Activated CD8-positive, alpha-beta memory T cell treated with anti-CD3 and anti-CD28 coated beads, Interleukin-2, amount 50 U/mL, for 48 hours (primary cell): Measurements from ENCODE around the gene C8B.

Experiments used
- DNase-seq: peaks from one replicate; pipeline ENCODE4 v3.0.0-alpha.2; 2020

Gene C8B

DNA sequence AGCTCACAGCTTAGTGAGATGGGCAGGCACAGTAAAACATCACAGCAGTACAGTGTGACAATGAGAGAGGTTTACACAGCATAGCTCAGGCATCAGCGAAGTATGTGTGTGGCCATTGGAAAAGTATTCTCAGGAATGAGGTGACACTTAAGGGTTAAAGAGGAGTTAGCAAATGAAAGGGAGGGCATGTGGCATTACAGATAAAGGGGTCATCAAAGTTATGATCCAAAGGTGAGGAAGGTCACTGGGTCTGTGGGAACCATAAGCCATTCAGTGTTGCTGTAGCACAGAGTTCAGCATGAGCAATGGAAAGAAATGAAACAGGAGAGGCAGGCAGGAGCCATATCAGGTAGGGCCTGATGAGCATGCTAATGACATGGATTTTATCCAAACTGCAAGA is 4.5 kb upstream of the C8B start:
- no peak for DNase-seq

- no peak for DNase-seq
These were observed 3.2 kb upstream of the C8B start for GRCh38 chr1:56968878-56969495.

DNA sequence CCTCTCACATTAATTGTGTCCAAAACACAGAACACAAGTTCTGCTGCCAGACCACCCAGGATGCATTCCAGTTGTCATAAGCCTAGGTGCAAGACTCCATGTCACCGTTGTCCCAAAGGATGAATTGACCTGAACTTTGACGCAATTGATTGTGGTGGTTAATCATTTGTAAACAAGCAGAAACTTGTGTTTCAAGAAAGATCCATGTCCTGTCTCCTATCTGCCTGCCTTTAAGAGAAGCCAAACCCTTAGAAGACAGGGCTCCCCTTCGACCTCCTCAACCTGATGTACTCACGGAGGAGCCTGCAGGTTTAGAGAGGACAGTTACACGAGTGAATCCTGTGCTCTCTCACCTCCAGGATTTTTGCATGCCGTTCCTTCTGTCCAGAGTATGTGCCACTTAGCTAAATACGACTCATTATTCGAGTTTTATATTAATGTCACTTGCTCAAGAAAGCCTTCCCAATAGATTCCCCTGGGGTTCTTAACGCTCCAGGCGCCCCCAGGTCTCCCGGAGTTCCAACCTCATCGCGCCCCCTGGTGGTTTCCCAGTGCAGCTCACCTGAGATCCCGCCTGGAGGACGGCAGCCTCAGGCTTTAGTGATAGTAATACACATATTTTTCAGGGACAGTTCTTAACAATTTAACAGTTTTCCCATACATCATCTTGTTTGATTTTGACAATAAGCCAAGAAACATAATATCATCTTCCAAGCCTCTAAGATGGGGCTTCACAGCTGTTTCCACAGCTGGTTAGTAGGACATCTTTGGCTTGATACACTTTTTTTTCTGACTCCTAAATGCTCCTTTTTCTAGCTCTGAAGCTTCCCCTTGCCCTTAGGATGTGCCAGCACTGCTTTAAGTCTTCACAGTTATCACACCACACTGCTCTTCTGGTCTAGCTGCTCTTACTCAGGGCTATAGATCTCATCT is 2.4 kb upstream of the C8B start:
- peak; percentile 57 for DNase-seq

GRCh38 chr1:56967355-56967754 is 1.5 kb upstream of the C8B start:
- DNase-seq: no peak

GRCh38 chr1:56966698-56966999 is 834 bp upstream of the C8B start:
- no peak for DNase-seq

GRCh38 chr1:56965191-56965590 is 624 bp downstream of the C8B start:
- DNase-seq: no peak

- no peak for DNase-seq
These were observed 1.3 kb downstream of the C8B start for GRCh38 chr1:56964349-56965017.

GRCh38 chr1:56963667-56964066 is 2.1 kb downstream of the C8B start:
- DNase-seq: no peak

GRCh38 chr1:56961426-56961825 is 4.4 kb downstream of the C8B start:
- DNase-seq: no peak

- no peak for DNase-seq
These were observed 7.3 kb downstream of the C8B start for GRCh38 chr1:56958526-56958925.

DNA sequence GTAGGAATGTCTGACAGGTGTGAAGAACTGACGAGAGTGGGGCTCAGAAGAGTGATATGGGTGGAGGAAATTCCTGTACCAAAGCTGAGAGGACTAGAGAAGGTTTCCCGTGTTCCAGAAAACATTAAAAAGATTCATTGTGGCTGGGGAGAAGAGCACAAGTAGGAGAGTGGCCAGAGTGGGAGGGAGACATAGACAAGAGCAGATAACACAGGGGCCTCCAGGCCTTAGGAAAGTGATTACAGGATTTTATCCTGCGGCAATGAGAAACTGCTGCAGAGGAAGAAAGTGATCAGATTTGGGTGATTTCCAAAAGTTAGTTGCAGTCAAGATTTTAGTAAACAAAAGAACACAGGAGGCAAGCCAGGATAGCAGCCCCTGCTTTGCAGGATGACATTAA is 7.9 kb downstream of the C8B start:
- no peak for DNase-seq

- no peak for DNase-seq
These were observed 11.2 kb downstream of the C8B start for GRCh38 chr1:56954664-56955063.

GRCh38 chr1:56953386-56953785 is 12.4 kb downstream of the C8B start:
- no peak for DNase-seq

DNA sequence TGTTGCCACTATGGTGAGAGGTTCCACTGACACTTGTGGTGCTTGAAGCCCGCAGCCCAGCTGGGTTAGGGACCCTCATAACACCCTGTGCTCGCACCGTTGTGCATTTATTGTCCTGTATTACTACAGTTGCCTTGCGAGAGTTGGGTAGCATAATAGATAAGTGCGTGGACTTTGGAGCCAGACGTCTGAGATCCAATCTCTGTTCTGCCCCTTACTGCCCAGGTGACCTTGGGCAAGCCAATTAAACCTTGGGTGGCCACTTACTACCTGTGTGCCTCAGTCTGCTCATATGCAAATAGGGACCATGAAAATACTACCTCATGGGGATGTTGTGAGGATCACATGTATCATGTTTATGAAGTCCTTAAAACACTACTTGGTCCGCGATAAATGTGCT is 13.3 kb downstream of the C8B start:
- no peak for DNase-seq

- DNase-seq: no peak
These were observed 17.3 kb downstream of the C8B start for GRCh38 chr1:56948403-56949023.

DNA sequence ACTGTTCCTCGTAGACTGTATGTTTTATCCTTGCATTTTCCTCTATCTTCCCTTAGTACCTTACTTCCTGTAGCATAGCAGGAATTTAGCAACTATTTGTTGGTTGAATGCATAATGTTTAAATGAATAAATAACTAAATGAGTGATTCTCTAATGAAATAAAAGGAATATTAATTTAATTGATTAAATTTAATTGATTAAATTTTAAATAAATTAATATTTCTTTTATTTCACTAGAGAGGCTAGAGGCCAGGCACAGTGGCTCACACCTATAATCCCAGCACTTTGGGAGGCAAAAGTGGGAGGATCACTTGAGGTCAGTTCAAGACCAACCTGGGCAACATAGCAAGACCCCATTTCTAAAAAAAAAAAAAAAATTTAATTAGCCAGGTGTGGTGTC is 25.8 kb downstream of the C8B start:
- DNase-seq: no peak

DNA sequence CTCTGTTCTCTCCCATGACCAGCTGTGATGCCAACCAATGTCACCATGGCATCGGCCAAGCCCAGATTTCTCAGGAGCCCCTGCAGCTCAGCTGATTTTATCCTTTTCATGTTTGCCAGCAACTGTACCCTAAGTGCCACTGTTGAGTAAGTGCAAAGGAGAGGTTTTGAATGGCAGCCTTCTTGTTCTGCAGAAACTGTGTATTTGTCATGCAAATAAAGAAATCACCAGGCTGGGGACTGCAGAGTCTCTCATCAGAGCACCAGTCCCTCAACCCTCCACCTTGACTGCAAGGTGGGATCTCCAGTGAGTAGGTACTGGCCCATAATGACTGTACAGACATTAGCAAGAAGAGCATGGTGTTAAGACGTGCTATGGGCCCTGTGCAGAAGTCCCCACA is 26.6 kb downstream of the C8B start:
- no peak for DNase-seq

- no peak for DNase-seq
These were observed 27.2 kb downstream of the C8B start for GRCh38 chr1:56938646-56939045.

DNA sequence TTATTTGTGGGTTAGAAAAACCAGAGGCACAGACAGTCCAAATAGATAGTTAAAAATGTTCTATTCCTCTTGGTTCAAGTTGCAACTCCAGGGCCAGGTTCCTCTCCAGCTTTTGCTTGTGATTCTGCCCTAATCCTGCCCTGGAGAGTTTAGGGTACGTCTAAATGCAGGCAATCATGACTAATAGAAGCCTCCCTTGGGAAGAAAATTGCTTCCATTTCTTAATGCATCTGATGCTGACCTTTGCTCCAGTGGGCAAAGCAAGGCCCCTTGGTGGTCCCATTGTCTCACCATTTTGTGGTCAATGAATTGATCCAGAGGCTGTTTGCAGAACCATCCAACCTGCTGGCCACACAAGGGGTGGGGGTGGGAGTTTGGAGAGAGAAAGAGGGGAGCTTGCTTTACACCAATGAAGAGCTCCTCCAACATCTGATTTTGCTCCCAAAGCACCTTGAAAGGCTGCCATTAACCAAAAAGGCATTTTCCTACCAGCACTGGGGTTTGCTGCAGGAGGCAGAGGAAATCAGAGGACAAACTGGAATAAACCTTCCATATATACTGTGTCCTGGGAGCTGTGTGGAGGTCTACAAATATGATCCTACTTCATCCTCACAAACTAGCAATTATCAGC is 31.3 kb downstream of the C8B start:
- no peak for DNase-seq

DNA sequence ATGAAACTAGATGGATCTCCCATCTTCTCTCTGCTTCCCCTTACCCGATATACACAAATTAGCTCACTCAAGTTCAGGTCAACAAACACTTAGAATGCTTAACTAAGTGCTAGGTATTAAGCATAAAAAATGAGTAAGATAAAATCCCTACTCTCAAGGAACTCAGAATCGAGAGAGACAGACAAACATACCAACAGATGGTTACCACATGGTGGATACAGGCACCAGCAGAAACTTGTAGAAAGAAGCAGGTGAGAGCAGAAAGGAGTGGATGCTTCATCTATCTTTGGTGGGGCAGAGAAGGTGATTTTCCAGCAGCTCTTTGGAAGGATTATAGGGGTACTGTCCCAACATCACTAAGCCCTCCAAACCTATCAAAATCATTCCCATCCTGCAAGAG is 32.2 kb downstream of the C8B start:
- no peak for DNase-seq

GRCh38 chr1:56933161-56933560 is 32.7 kb downstream of the C8B start:
- no peak for DNase-seq

DNA sequence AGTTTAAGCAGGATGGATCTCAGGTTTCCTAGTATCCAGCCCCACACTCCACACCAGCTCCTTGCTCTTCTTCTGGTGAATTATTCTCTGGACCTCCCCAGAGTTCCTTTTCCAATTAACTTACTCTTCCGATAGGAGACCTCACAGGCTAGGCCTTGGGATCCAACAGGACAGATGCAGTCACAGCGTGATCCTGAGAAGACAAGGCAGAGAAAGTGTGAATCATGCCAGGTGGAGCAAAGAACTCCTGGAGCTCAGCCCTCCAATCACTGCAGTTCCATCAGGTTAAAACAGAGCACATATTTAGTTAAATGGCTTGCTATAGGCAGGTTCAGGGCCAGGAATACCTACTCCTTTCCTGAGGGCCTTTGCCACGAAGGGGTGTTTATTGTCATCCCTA is 34.1 kb downstream of the C8B start:
- no peak for DNase-seq

GRCh38 chr1:56931211-56931610 is 34.6 kb downstream of the C8B start:
- no peak for DNase-seq
